IMR-90 (cell line): Measurements from ENCODE around the gene PPP1R10. TPM values are rescaled to one million over a fixed set of nuclear protein-coding genes. Genes with fewer than 3 reads are reported as not detected.

ENCODE experiments used
- POLR2A ChIP-seq: IDR thresholded peaks from 2 replicates; pipeline ENCODE4 v1.6.1; 2012; ENCODE audit warnings: mild to moderate bottlenecking, low read depth, low read length
- polyA plus RNA-seq, 3 experiments: library from polyadenylated mRNA; depleted of rRNA; stranded (reverse); fragments of >200 nt; gene quantifications; 2 replicates each; pipeline ENCODE4 v1.2.3, GENCODE V29; 2012; ENCODE audit warnings: low replicate concordance in 1 of 3
- total RNA-seq: library from RNA; depleted of rRNA; stranded (reverse); fragments of >200 nt; gene quantifications from 2 replicates; pipeline ENCODE4 v1.2.3, GENCODE V29; 2012
- TF ChIP-seq, protein P1 (sequence below): fragments of 150-350 bp; IDR thresholded peaks from 2 replicates; pipeline ENCODE4 v1.6.1; 2016; ENCODE audit warnings: low read depth, mild to moderate bottlenecking, low read length, moderate library complexity, borderline replicate concordance

The PPP1R10 gene
- total and polyA plus RNA-seq, 2 of the 4 experiments (the other 2 are of a cell fraction) = 18.8 to 21.2 TPM

DNA sequence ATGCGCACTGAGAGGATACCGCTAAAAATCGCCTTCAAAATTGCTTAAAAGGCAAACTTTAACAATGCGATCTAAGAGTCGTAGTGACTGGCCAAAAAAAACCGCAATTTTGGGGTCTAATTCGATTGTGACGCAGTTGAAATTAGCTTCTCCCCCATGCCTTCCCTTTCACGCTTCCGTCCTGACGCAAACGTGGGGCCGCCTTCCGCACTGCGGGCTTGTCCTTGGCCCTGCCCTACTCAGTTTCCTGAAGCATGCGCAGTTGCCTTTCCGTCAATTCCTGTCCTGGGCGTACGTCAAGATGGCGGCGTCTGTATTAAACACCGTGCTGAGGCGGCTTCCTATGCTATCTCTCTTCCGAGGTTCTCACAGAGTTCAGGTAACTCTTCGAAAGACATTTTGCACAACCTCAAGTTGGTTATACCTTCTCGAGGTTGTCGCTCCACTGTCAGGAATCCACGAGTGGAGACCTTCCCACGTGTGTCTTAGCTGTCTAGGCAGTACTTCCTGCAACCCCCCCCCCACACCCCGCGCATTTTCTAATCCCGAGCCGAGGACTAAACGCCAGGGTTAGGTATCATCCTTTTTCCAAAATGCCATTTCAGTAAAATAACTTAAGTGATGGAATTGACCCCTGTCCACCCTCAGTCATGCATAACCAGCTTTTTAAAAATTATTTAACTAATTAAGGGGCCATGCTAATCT, 674 bp upstream of the PPP1R10 start, which contains the start of gene MRPS18B (continued):
- TF ChIP-seq, protein P1, sequence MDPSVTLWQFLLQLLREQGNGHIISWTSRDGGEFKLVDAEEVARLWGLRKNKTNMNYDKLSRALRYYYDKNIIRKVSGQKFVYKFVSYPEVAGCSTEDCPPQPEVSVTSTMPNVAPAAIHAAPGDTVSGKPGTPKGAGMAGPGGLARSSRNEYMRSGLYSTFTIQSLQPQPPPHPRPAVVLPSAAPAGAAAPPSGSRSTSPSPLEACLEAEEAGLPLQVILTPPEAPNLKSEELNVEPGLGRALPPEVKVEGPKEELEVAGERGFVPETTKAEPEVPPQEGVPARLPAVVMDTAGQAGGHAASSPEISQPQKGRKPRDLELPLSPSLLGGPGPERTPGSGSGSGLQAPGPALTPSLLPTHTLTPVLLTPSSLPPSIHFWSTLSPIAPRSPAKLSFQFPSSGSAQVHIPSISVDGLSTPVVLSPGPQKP = no peak
- TF ChIP-seq POLR2A = no peak
